Jurkat, Clone E6-1 (cell line): ENCODE results near the gene FLRT2. TPM values are rescaled to one million over a fixed set of nuclear protein-coding genes. Genes with fewer than 3 reads are reported as not detected.

Experiments
- DNase-seq: peaks from one replicate; pipeline ENCODE4 v3.0.0-alpha.2; 2011; ENCODE audit warnings: low read depth, low spot score
- H3K4me3 ChIP-seq: 2 replicates; pipeline ENCODE4 v1.5.1; 2011; ENCODE audit warnings: mild to moderate bottlenecking, low read length, control low read depth, moderate library complexity
- polyA plus RNA-seq: library from polyadenylated mRNA; unstranded; fragments of >200 nt; gene quantifications from one replicate; pipeline ENCODE4 v1.2.1, GENCODE V29; 2012; ENCODE audit warnings: missing spikeins; ENCODE audit not compliant: insufficient read length, insufficient read depth

The FLRT2 gene
- polyA plus RNA-seq: not detected

- DNase-seq: no peak
- no peak within 1 kb of the TSS for H3K4me3 ChIP-seq
Measured at GRCh38 chr14:85529803-85530574, at the start of gene FLRT2. FLRT2 (plus strand) TSS chr14:85530144; CDS start chr14:85621515, 91,371 bp downstream.

- H3K4me3 ChIP-seq: no peak overlapping the region
- no peak for DNase-seq
Measured at GRCh38 chr14:85481471-85481870, 48.5 kb upstream of the FLRT2 start.

GRCh38 chr14:85482552-85482951, 47.4 kb upstream of the FLRT2 start:
- no peak for DNase-seq
- H3K4me3 ChIP-seq: no peak overlapping the region

GRCh38 chr14:85483037-85483436, 46.9 kb upstream of the FLRT2 start:
- DNase-seq: no peak
- H3K4me3 ChIP-seq: no peak overlapping the region

- no peak overlapping the region for H3K4me3 ChIP-seq
- DNase-seq: no peak
Measured at GRCh38 chr14:85483652-85484051, 46.3 kb upstream of the FLRT2 start.

GRCh38 chr14:85487215-85487614, 42.7 kb upstream of the FLRT2 start:
- no peak for DNase-seq
- no peak overlapping the region for H3K4me3 ChIP-seq

- H3K4me3 ChIP-seq: no peak overlapping the region
- DNase-seq: no peak
Measured at GRCh38 chr14:85501751-85502150, 28.2 kb upstream of the FLRT2 start.

GRCh38 chr14:85508863-85509262, 21.1 kb upstream of the FLRT2 start:
- no peak for DNase-seq
- no peak overlapping the region for H3K4me3 ChIP-seq

GRCh38 chr14:85512451-85512850, 17.5 kb upstream of the FLRT2 start:
- no peak for DNase-seq
- H3K4me3 ChIP-seq: no peak overlapping the region

- no peak for DNase-seq
- H3K4me3 ChIP-seq: no peak overlapping the region
Measured at GRCh38 chr14:85514487-85514886, 15.5 kb upstream of the FLRT2 start.

GRCh38 chr14:85516239-85517113, 13.5 kb upstream of the FLRT2 start:
- no peak overlapping the region for H3K4me3 ChIP-seq
- no peak for DNase-seq

- DNase-seq: no peak
- no peak overlapping the region for H3K4me3 ChIP-seq
Measured at GRCh38 chr14:85517114-85517688, 12.7 kb upstream of the FLRT2 start.

GRCh38 chr14:85519661-85520305, 10.2 kb upstream of the FLRT2 start:
- DNase-seq: no peak
- no peak overlapping the region for H3K4me3 ChIP-seq

- DNase-seq: no peak
- H3K4me3 ChIP-seq: no peak overlapping the region
Measured at GRCh38 chr14:85520581-85520980, 9.4 kb upstream of the FLRT2 start.

- no peak overlapping the region for H3K4me3 ChIP-seq
- no peak for DNase-seq
Measured at GRCh38 chr14:85523624-85524023, 6.3 kb upstream of the FLRT2 start.

- H3K4me3 ChIP-seq: no peak overlapping the region
- DNase-seq: no peak
Measured at GRCh38 chr14:85527006-85527405, 2.9 kb upstream of the FLRT2 start.

- no peak for DNase-seq
- no peak overlapping the region for H3K4me3 ChIP-seq
Measured at GRCh38 chr14:85527445-85528035, 2.4 kb upstream of the FLRT2 start.

- H3K4me3 ChIP-seq: no peak overlapping the region
- DNase-seq: no peak
Measured at GRCh38 chr14:85528080-85528896, 1.7 kb upstream of the FLRT2 start.
